Activated T-helper 17 cell treated with anti-CD3 and anti-CD28 coated beads, Interleukin-2, amount 50 U/mL, for 72 hours (primary cell): ENCODE results near the gene CCNY. TPM values are rescaled to one million over a fixed set of nuclear protein-coding genes. Genes with fewer than 3 reads are reported as not detected.
"Not testable (repeated sequence)": the region's sequence is repeated elsewhere in the genome, so short reads cannot be mapped to it uniquely, and the experiment has no call there.

Source experiments
- ATAC-seq: fragments of 150-1000 bp; cut with Tn5 transposase; replicated peaks from 2 replicates; pipeline ENCODE4 v1.10.0; 2021; ENCODE audit warnings: mild to moderate bottlenecking, moderate library complexity
- H3K27ac Mint-ChIP-seq: one replicate; pipeline ENCODE4 v1.8.0; 2022; ENCODE audit warnings: mixed read lengths
- H3K27me3 Mint-ChIP-seq: one replicate; pipeline ENCODE4 v1.8.0; 2022; ENCODE audit warnings: mixed read lengths
- H3K36me3 Mint-ChIP-seq: one replicate; pipeline ENCODE4 v1.8.0; 2022; ENCODE audit warnings: low read depth, mild to moderate bottlenecking, mixed read lengths
- H3K4me1 Mint-ChIP-seq: one replicate; pipeline ENCODE4 v1.8.0; 2022; ENCODE audit warnings: mixed read lengths
- H3K4me3 Mint-ChIP-seq: one replicate; pipeline ENCODE4 v1.8.0; 2022; ENCODE audit warnings: mild to moderate bottlenecking, mixed read lengths
- H3K9me3 Mint-ChIP-seq: one replicate; pipeline ENCODE4 v1.8.0; 2022; ENCODE audit warnings: mixed read lengths
- total RNA-seq, 2 donors: library from RNA; stranded (reverse); gene quantifications; one replicate each; pipeline ENCODE4 v1.2.3, GENCODE V29; 2022

CCNY gene
- total RNA-seq, 2 donors from 2014 or later: 29.4 to 42.3 TPM

DNA sequence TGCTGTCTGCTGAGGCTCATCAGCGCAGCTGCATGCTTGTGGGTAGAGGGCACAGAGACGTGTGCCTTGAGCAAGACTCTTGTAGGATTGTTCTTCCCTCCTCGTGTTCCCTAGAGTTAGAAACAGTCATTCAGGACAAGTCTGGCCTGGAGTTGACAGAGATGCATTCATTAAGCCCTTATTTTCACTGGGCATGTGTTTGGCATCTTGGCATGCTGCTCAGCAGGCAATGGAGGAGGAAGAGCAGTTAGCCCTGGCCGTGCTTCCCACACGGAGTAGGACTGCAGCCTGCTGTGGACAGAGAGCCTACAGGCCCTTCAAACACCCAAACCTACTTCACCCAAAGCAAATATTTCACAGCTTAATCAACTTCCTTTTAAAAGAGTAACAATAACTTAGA, 195.8 kb downstream of the CCNY start:
- ATAC-seq: no peak
- no peaks in the 10 kb centered on the region for H3K27me3 Mint-ChIP-seq

DNA sequence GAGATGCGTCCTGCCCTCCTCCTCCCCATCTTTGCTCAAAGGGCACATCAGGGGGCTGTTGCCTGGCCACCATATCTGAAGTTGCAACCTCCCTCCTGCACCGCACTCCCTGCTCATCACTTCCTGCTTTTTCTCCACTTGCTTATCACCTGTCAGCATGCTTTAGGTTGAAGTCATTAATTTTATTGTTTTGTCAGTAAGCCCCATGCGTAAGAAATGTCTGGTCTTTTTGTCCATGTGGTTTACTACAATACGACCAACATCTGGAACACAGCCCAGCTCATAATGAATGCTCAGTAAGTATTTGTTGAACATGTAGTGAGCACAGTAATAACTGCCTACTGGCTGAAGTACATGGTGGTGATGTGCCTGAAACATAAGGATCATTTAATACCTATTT, 197.3 kb downstream of the CCNY start:
- Mint-ChIP-seq H3K36me3 (peaks cover 93% of the 10 kb centered on the region), H3K27ac (no peak overlapping the region), H3K4me1 (peaks cover 11% of the 10 kb centered on the region), H3K27me3 (no peaks in the 10 kb centered on the region), H3K4me3 (no peak overlapping the region), H3K9me3 (peaks cover 4% of the 10 kb centered on the region)
- ATAC-seq: no peak

More for the DNA sequence above, 195.8 kb downstream of the CCNY start:
- peaks cover 84% of the 10 kb centered on the region for H3K36me3 Mint-ChIP-seq
- no peaks in the 10 kb centered on the region for H3K4me1 Mint-ChIP-seq
- H3K4me3 Mint-ChIP-seq: no peak overlapping the region
- H3K27ac Mint-ChIP-seq: no peak overlapping the region
- H3K9me3 Mint-ChIP-seq: peaks cover 4% of the 10 kb centered on the region

DNA sequence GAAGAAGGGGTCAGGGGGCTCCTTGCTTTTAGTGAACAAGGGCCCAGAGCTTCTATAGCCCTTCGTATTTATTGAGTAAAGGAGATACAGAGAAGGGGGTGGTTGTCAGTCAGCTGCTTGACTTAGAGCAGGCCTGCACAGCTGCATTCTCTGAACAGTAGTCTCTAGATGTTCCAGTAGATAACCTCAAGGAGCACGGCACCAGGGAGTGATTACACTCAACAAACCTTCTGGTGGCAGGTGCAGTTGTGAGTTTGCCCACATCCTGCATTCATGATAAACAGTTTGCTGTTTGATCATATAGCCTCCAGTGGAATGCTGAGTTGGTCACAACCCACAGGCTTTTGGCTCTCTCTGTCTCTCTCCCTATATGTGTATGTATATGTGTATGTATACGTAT, 198.8 kb downstream of the CCNY start:
- Mint-ChIP-seq H3K27ac (no peak overlapping the region), H3K27me3 (no peaks in the 10 kb centered on the region), H3K9me3 (peaks cover 4% of the 10 kb centered on the region), H3K4me1 (peaks cover 15% of the 10 kb centered on the region), H3K4me3 (no peak overlapping the region), H3K36me3 (peaks cover 88% of the 10 kb centered on the region)
- ATAC-seq: no peak

DNA sequence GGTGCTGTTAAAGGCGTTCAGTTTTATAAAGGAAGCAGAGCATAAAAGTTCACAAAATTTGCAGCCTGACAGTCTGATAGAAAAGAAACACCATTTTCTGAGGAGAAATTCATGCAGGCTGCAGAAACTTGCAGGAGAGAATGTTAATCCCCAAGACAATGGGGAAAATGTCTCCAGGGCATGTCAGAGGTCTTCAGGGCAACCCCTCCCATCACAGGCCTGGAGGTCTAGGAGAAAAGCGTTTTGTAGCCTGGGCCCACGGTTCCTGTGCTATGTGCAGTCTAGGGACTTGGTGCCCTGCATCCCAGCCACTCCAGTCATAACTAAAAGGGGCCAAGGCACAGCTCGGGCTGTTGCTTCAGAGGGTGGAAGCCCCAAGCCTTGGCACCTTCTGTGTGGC, 200.5 kb downstream of the CCNY start:
- Mint-ChIP-seq H3K9me3 (peaks cover 4% of the 10 kb centered on the region), H3K36me3 (peaks cover 85% of the 10 kb centered on the region), H3K4me3 (no peak overlapping the region), H3K27ac (no peak overlapping the region), H3K27me3 (no peaks in the 10 kb centered on the region), H3K4me1 (peaks cover 27% of the 10 kb centered on the region)
- ATAC-seq: no peak

DNA sequence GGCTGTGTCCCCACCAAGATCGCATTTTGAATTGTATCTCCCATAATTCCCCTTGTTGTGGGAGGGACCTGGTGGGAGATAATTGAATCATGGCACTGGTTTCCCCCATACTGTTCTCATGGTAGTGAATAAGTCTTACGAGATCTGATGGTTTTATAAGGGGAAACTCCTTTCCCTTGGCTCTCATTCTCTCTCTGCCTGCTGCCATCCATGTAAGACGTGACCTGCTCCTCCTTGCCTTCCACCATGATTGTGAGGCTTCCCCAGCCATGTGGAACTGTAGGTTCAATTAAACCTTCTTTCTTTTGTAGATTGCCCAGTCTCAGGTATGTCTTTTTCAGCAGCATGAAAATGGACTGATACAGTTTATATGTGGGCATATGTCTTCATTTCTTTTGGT, 201.6 kb downstream of the CCNY start:
- H3K4me3 Mint-ChIP-seq, ATAC-seq, H3K27ac Mint-ChIP-seq: not testable (repeated sequence)

DNA sequence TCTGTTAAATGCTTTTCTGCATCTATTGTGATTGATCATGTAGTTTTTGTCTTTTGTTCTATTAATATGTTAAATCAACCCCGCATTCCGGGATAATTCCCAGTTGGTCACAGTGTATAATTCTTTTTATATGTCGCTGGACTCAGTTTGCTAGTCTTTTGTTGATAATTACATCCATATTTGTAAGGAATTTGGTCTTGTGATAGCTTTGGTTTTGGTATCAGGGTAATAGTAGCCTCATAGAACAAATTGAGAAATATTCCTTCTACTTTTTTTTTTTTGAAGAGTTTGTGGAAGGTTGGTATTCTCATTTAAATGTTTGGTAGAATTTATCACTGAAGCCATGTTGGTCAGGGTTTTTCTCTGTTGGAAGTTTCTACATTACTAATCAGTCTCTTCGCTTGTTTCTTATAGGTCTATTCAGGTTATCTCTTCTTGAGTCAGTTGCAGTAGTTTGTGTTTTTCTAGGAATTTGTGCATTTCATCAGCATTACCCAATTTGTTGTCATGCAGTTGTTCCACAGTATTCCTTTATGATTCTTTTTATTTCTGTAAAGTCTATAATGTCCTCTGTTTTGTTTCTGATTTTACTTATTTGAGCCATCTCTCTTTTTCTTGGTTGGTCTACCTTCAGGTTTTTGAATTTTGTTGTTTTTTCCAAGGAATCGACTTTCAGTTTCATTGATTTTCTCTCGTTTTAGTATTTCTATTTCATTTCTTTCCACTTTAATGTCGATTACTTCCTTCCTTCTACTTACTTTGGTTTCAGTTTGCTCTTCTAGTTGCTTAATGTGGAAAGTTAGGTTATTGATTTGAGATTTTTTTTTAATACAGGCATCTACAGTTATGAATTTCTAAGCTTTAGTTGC, 204.2 kb downstream of the CCNY start:
- Mint-ChIP-seq H3K27ac (peak overlapping the region; percentile 69), H3K4me3 (peak overlapping the region; percentile 57), H3K4me1 (peaks cover 34% of the 10 kb centered on the region), H3K9me3 (no peaks in the 10 kb centered on the region), H3K36me3 (peaks cover 61% of the 10 kb centered on the region), H3K27me3 (no peaks in the 10 kb centered on the region)
- ATAC-seq: peak; percentile 66

More for the DNA sequence above, 201.6 kb downstream of the CCNY start:
- Mint-ChIP-seq H3K36me3 (peaks cover 83% of the 10 kb centered on the region), H3K4me1 (peaks cover 34% of the 10 kb centered on the region)
- H3K27me3 Mint-ChIP-seq, H3K9me3 Mint-ChIP-seq: not testable (repeated sequence)

DNA sequence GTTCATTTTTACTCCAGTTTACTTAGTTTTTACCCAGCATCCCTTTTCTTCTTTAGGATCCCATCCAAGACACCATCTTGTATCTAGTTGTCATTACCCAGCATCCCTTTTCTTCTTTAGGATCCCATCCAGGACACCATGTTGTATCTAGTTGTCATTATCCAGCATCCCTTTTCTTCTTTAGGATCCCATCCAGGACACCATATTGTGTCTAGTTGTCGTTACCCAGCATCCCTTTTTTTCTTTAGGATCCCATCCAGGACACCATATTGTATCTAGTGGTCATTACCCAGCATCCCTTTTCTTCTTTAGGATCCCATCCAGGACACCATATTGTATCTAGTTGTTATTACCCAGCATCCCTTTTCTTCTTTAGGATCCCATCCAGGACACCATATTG, 205.4 kb downstream of the CCNY start:
- H3K27me3 Mint-ChIP-seq: no peaks in the 10 kb centered on the region
- no peak for ATAC-seq
- peak overlapping the region; percentile 48 for H3K4me3 Mint-ChIP-seq
- no peaks in the 10 kb centered on the region for H3K9me3 Mint-ChIP-seq
- peaks cover 54% of the 10 kb centered on the region for H3K36me3 Mint-ChIP-seq
- peaks cover 34% of the 10 kb centered on the region for H3K4me1 Mint-ChIP-seq
- peak overlapping the region; percentile 88 for H3K27ac Mint-ChIP-seq

DNA sequence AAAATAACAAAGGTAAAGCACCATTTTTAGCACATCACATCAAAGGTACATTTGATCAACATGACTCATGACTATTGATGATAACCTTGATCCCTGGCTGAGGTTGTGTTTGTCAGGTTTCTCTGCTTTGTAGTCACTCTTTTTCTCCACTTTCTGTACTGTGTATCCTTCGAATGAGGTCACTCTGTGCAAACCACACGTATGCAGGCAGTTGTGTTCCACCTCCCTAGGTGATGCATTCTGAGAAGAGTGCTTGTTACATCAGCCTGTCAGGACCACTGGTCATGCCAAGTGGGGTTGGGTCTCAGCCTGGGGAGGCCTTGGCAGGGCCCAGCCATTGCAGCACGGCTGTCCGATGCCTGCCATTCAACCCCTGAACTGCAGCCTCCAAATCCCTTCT, 206.0 kb downstream of the CCNY start:
- ATAC-seq: peak; percentile 93
- peak overlapping the region; percentile 48 for H3K4me3 Mint-ChIP-seq
- no peaks in the 10 kb centered on the region for H3K9me3 Mint-ChIP-seq
- peak overlapping the region; percentile 88 for H3K27ac Mint-ChIP-seq
- H3K36me3 Mint-ChIP-seq: peaks cover 50% of the 10 kb centered on the region
- no peaks in the 10 kb centered on the region for H3K27me3 Mint-ChIP-seq
- peaks cover 34% of the 10 kb centered on the region for H3K4me1 Mint-ChIP-seq

DNA sequence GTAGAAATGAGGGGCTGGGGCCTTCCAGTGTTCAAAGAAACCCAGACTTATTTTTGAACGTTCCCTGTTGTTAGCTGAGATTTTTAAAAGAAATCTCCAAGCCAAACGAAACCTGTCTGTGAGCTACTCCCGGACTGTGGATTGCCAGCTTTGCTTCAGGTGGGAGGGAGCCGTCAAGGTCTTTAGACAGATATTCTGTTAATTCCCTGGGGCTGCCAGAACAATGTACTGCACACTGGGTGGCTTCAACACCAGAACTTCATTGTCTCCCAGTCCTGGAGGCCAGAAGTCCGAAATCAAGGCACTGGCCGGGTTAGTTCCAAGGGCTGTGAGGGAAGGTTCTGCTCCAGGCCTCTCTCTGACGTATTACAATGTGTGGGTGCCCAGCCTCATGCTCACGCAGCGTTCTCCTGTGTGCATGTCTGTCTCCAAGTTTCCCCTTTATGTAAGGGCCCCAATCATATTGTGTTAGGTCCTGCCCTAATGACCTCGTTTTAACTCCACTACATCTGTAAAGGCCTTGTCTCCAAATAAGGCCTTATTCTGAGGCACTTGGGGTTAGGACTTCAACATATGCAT, 208.9 kb downstream of the CCNY start:
- Mint-ChIP-seq H3K4me1 (peaks cover 19% of the 10 kb centered on the region), H3K27ac (no peak overlapping the region), H3K36me3 (peaks cover 27% of the 10 kb centered on the region), H3K4me3 (no peak overlapping the region), H3K27me3 (no peaks in the 10 kb centered on the region), H3K9me3 (no peaks in the 10 kb centered on the region)
- no peak for ATAC-seq

DNA sequence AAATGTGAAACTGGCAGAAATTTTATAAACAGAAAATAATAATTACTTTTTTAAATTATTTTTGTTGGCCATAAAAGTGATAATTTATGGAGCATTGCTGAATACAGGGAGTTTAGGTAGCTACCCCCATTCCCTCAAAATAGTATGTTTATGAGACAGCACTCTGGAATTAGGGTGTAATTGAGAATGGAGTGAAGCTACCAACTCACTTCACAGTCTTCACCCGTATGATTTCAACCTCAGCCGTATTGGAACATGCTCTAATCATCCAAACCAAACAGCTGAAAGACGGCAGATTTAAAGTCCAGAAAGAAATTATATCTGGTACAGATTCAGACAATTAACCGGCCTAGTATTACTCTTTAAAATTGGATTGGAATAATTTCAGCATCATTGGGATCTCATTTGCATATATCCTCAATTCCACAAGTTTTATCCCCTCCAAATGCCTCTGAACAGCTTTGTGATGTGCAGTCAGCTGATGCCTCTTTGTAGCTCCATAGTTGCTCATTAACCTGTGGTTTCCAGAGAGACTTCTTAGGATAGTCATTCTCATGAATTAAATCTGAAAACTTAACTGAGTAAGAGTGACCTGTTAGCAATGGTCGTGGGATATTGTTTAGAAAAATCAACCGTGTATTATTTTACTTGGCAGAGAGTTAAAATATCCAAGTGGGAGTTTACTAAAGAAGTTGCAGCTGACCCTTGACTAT, 209.7 kb downstream of the CCNY start:
- H3K4me1 Mint-ChIP-seq: peaks cover 18% of the 10 kb centered on the region
- H3K27ac Mint-ChIP-seq: no peak overlapping the region
- H3K27me3 Mint-ChIP-seq: no peaks in the 10 kb centered on the region
- ATAC-seq: no peak
- no peak overlapping the region for H3K4me3 Mint-ChIP-seq
- H3K36me3 Mint-ChIP-seq: peaks cover 25% of the 10 kb centered on the region
- H3K9me3 Mint-ChIP-seq: no peaks in the 10 kb centered on the region

DNA sequence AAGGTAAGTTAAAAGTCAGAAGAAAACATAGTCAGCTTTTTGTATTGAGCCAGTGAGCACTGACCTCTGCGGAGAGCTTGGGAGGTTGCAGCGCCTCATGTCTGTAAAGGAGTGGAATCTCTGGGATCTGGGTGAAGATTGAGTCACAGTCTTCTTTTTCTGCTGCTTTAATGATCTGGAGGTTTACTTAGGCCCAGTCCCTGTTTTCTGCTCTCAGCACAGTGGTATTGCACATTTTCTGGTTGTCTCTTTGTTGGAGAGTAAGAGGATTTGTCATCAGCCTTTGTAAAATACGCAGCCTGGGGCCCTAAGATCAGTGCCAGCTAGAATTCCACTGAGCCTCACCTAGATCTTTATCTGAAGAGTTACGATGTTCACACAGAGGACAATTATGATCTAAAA, 210.5 kb downstream of the CCNY start:
- no peak overlapping the region for H3K4me3 Mint-ChIP-seq
- no peak overlapping the region for H3K27ac Mint-ChIP-seq
- no peak for ATAC-seq
- peaks cover 16% of the 10 kb centered on the region for H3K4me1 Mint-ChIP-seq
- no peaks in the 10 kb centered on the region for H3K27me3 Mint-ChIP-seq
- no peaks in the 10 kb centered on the region for H3K9me3 Mint-ChIP-seq
- peaks cover 21% of the 10 kb centered on the region for H3K36me3 Mint-ChIP-seq

DNA sequence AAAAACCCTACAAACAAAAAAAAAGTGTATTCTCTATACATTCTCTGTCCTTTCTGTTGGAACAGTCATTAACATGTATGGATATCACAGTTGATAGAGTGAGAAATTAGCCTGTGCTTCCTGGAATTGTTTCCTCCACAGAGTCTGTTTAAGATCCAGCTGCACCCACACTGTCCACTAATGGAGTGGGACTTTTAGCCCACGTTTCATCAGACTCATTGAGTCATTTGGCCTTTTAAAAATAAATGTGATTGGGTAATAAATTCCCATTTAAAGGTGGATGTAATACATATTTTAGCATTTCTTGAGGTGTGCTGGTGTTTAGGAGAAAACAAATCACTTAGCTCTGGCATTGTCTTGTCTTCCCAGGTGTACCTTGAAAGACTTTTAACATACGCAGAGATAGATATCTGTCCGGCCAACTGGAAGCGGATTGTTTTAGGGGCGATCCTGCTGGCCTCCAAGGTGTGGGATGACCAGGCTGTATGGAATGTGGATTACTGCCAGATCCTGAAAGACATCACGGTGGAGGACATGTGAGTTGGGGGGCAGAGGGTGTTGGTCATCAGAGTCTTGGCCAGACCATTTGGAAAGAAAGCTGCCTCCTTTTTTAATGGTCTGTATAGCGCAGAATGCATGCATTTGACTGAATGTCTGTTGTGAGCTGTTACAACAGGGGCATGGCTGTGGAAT, 216.5 kb downstream of the CCNY start:
- peaks cover 45% of the 10 kb centered on the region for H3K36me3 Mint-ChIP-seq
- H3K4me1 Mint-ChIP-seq: peaks cover 9% of the 10 kb centered on the region
- H3K27ac Mint-ChIP-seq: peak overlapping the region; percentile 2
- H3K4me3 Mint-ChIP-seq: no peak overlapping the region
- no peak for ATAC-seq
- H3K27me3 Mint-ChIP-seq: no peaks in the 10 kb centered on the region
- no peaks in the 10 kb centered on the region for H3K9me3 Mint-ChIP-seq

DNA sequence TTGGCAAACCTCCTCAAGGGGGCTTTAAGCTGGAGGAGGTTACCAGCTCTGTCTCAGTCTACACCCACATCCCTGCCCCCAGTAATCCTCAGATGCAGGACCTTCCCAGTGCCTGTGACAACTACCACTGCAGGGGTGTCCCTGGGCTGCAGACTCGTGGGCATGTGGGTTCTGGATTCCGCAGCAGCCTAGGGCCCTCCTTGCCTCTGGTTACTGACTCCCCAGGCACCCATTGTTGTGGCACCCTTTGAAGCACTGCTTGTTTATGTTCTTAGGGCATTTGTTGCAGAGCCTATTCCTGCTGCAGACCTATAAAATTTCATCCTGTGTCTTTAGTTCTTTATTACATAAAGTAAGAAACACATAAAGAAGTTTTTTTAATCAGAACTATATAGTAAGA, 217.7 kb downstream of the CCNY start:
- no peak overlapping the region for H3K4me3 Mint-ChIP-seq
- H3K27me3 Mint-ChIP-seq: no peaks in the 10 kb centered on the region
- H3K27ac Mint-ChIP-seq: no peak overlapping the region
- ATAC-seq: no peak
- H3K9me3 Mint-ChIP-seq: no peaks in the 10 kb centered on the region
- peaks cover 9% of the 10 kb centered on the region for H3K4me1 Mint-ChIP-seq
- peaks cover 48% of the 10 kb centered on the region for H3K36me3 Mint-ChIP-seq

DNA sequence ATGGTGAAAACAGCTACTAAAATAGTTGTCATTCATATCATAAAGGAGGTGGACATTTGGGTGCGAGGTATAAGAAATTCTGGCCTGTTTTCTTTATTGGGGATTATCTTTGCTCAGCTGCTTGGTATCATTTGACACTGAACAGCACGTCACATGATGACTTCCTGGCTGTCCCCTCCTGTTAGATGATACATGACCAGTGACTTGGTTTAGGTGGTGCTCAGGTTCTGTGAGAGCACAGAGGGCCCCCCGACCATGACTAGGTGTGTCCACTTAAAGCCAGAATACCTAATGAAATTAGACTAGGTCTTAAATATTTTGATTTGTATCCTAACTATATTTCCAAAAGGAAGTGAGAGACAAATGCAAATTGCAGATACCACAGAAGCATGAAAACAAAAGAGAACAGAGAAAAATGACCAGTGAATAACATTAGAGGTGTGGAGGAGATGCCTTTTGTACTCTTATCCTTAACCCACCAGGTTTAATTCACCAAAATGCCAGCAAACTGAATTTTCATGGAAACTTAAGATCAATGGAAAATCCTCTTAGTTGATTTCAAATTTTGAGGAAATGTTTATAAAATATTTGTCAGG, 218.2 kb downstream of the CCNY start:
- Mint-ChIP-seq H3K27ac (no peak overlapping the region), H3K36me3 (peaks cover 48% of the 10 kb centered on the region), H3K9me3 (no peaks in the 10 kb centered on the region), H3K4me3 (no peak overlapping the region), H3K4me1 (peaks cover 9% of the 10 kb centered on the region), H3K27me3 (no peaks in the 10 kb centered on the region)
- no peak for ATAC-seq
